GM18502 (cell line): ENCODE results near the gene XRCC5.
"Not testable (repeated sequence)": the region's sequence is repeated elsewhere in the genome, so short reads cannot be mapped to it uniquely, and the experiment has no call there.

ENCODE experiments used
- ATAC-seq: cut with Tn5 transposase; IDR thresholded peaks from one replicate; pipeline ENCODE4 v1.9.1; 2021; ENCODE audit warnings: mild to moderate bottlenecking; ENCODE audit not compliant: unreplicated experiment, poor library complexity

XRCC5 gene

DNA sequence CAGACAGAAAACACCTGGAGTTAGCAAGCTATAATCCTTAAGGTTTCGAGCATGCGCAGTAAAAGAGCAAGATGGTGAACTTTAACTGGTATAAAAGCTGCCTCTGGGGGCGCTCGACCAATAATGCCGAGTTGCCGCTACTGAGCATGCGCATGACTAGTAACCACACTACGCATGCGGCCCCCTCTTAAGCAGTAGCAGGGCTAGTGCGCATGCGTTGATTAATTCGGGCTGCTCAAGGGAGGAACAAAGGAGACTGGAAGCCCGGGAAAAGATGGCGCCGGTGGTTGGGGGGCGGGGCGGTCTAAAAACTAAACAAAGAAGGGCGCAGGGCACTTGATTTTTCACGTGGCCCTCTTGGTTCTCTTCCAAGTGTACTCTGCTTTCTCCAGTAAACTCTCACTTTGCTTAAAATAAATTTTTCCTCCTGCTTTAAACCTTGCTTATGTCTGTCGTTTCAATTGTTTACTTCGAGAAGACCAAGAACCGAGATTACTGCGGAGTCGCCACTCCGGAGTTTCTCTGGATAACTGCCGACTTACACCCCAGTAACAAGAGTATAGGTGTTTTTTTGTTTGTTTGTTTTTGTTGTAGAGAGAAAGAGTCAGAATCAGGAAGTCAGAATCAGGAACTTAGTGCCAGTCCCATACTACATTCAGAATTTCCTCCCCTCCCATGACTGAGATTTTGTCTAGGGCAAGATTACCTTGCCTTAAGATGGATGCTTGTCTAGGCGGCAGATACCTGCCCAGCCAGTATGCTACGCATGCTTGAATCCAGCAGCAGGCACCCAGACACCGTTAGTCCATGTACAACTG lies 5.8 kb downstream of the XRCC5 start:
- peak; percentile 54 for ATAC-seq

DNA sequence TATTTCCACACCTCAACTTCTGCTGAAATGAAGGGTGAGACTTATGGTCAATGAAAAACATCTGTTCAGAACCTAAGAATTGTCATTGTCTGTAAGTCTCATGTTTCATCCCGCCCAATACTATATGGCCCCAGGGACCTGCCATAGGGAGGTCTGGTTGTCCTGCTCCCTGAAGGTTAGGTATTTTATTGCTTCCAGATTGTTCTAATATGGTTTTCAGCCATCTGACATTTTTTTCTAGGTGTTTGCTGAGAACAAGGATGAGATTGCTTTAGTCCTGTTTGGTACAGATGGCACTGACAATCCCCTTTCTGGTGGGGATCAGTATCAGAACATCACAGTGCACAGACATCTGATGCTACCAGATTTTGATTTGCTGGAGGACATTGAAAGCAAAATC lies 7.3 kb downstream of the XRCC5 start:
- no peak for ATAC-seq

DNA sequence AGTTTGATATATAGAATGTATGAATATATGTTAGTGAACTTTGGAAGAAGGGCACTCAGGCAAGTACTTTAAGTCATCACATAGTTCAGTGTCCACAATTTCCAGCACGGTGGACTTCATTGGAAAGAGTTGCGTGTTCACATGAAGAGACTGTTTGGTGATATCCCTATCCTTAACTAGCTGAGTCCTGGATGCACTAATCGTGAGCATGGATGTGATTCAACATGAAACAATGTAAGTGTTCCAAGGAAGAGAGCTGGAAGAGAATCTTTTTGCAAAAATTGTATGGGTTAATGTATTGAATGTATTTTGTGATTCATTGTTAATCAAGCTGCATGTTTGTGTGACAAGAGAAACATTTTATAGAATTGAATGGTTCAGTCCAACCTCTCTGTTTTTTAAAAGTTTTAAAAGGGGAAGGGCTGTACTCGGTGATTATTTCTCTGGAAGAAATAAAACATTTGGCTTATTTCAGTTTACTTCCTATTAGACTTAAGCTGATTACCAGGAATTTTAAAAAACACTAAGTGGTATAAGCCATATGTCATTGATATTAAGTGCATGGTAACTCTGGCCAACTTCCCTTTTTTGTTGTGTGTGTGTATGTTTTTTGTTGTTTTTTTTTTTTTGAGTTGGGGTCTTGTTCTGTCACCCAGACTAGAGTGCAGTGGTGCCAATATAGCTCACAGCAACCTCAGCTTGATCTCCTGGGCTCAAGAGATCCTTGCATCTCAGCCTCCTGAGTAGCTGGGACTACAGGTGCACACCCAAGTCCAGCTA lies 8.6 kb downstream of the XRCC5 start:
- ATAC-seq: no peak

DNA sequence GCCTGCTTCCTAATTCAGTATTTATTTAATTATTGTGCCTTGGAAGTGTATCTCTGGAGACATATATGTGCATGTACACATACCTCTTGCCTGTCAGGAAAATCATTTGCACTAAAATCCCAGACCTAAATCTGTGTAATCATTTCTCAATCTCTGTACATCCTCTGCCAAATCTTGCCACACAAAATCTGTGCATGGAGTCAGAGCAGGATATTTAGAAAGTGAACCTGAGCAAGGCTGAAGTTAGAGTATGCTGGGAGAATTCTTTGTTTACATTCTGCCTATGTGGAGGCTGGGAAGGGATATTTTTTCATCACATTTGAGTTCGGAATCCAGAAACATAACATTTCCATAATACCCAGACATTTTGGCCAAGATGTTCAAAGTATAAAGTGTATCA lies 9.3 kb downstream of the XRCC5 start:
- no peak for ATAC-seq

DNA sequence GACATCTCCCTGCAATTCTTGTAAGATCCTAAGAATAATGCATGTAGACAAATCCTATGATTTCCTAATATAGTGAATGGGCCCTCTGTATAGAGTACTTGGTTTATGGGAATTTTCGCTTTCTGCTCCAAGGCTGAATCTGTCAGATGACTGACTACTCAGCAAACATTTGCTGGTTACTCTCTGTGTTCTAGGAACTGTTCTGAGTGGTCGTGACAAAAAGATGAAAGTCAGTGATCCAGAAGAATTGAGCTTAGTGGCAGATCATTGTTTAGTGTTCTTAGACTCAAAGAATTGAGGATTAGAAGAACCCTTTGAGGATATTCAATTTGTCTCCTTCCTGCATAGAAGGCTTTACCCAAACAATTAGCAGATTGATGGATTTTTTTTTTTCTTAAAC lies 10.0 kb downstream of the XRCC5 start:
- ATAC-seq: no peak

DNA sequence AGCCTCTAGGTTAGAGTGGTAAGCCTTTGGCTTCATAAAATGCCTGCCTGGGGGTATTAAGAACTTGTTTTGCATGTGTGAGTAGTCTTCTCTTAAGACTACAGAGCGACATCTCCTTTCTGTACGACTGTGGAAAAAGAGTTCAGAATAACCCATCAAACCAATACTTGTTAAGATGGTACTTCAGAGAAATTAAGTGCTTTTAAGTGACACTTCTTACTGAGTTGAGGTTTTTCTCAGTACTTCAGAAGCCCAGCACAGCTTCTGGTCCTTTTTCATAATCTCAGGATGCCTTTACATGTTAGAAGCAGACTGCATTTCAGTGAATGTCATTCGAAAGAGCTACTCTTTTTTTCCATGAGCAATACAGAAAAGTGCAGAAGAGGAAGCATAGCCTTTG lies 10.8 kb downstream of the XRCC5 start:
- ATAC-seq: no peak

DNA sequence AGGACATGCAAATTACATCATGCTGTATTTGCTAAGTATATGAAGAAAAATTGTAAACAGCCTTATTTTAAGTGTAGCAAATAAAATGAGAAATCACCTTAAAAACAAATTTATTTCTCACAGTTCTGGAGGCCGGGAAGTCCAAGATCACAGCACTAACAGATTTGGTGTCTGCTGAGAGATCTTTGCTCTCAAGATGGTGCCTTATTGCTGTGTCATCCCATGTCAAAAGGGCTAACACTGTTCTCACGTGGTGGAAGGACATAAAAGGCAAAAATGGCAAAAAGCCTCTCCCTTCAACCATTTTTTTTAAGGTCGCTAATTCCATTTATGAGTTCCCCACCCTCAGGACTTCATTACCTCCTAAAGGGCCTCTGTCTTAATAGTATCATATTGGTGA lies 12.1 kb downstream of the XRCC5 start:
- no peak for ATAC-seq

DNA sequence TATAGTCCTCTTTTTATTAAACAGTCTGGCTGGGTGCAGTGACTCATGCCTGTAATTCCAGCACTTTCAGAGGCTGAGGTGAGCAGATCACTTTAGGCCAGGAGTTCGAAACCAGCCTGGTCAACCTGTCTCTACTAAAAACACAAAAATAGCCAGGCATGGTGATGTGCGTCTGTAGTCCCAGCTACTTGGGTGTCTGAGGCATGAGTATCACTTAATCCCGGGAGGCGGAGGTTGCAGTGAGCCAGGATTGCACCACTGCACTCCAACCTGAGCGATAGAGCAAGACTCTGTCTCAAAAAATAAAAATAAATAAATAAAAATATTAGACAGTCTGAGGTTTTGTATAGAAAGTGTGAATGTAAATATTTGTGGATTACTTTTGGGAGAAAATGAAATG lies 17.8 kb downstream of the XRCC5 start:
- no peak for ATAC-seq

DNA sequence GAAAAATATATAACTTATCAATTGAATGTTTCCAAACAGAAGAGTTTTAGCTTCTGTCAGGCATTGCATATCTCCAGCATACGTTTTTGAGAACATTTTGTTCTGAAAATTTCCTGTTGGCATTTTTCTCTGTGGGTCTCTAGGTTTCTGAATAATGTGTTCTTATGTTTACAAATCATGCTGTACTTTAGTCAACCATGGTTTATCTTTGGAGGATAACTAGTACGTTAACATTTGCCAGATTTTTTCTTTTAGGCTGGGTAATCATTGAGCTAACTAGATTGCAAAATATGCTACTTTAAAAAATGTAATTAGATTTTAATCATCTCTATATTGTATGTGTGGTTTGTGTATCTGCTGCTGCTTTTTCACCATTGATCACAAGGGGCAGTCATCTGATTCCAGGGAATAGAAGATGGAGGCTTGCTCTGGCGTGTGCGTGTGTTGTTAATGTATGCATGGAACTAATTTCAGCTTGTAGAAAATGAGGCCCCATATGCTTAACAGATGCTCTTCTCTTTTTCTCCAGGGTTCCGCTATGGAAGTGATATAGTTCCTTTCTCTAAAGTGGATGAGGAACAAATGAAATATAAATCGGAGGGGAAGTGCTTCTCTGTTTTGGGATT lies 21.3 kb downstream of the XRCC5 start:
- no peak for ATAC-seq

DNA sequence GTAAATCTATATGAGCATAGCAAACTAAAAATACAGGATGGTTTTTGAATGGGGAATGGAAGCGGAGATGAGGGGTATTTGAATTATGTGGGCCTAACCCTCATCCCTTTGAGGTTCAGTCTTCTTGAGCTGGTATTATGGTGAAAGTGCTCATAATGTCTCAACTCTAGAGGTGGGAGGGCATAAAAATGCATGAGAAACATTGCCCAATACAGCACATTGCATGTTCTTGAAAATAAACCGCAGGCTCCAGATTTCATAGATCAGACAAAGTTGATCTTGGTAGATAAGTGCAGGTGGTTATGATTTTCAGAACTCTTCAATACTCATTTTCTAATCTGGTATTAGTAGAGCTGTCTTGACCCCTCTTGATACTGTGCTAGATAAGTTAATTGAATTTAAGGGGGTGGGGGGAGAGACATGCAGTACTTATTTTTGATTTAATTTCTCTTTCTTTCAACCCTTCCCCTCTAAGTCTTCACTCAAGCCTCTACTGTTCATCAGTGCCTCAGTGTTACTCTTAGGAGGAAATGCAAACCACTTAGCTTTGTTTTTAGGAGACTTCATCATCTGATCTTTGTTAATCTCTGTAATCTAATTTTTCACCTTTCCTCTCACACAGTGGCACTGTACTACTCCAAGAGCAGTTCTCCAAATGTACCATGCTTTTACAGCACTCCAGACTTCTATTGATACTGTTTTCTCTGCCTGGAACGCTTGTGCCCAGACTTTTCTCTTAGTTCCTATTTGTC lies 22.2 kb downstream of the XRCC5 start:
- no peak for ATAC-seq

DNA sequence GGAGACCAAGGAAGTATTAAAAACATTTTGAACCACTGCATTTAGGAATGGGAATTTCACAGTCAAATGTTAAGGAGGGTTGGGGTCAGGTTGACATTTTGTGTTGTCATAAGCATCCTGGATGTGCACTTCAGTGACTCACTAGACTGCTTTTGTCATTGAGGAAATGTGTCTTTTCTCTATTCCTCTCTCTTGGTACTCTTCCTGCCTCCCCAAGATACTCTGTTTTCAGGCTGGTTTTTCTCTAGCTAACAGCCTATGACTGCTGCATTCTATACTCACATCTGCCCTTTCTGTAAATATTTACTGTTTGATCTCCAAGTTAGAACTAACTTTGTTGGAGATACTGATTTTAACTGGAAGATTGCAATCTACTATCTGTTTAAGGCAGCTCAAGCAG lies 23.4 kb downstream of the XRCC5 start:
- ATAC-seq: no peak

DNA sequence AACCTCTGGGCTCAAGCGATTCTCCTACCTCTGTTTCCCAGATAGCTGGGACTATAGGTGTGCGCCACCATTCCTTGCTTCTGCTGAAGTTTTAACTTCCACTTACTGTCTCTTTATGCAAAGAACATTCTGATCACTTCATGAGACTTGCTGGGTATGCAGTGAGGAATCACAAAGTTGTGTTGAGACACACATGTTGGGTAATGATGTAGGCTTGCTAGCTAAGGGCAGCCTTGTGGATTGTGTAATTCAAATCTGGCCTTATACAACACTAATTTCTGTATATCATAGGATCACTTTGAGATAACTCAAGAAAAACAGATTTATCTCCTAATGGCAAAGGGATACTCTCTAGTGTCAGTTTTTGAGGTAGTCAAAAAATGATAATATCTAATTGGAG lies 24.2 kb downstream of the XRCC5 start:
- ATAC-seq: no peak

DNA sequence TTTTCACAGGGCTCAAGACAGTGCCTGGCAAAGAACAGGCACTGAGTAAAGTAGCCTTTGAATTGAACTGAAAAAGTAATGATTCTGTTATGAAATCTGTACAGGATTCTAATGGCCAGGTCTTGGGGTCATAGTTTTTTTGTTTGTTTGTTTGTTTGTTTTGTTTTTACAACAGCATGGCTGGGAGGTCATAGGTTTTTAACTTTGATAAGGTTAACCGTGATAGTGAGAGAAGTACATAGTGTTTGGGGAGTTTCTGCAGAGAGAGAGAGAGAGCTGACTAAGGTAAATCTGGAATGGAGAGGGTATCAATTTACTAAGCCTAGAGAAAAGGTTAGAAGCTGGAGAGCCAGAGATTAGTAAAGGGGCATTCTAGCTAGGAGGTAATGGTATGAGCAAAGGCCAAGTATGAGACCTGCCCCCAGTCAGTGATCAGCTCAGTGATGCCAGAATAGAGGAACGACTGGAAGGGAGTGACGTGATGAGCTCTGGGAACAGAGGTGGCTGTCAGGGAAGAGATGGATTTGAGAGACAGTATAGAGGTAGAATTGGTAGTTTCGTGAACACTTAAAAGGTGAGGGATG lies 25.9 kb downstream of the XRCC5 start:
- ATAC-seq: no peak

DNA sequence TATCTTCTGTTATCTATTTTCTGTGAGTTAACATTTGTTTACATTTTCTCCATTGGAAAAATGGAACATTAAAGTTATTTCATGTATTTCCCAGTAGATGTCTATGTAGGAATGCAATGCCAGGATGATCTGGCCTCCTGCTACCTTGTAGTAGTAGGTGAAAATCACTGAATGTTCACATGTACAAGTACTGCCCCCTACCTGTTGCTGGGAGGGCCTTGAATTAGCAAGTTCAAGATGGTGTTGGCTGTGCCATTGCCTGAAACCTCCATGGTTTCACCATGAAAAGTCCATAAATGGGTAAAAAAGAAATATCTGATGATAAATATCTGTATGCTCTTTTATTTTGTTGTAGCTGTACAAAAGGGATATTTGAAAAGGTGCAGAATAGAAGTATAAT lies 30.7 kb downstream of the XRCC5 start:
- no peak for ATAC-seq

DNA sequence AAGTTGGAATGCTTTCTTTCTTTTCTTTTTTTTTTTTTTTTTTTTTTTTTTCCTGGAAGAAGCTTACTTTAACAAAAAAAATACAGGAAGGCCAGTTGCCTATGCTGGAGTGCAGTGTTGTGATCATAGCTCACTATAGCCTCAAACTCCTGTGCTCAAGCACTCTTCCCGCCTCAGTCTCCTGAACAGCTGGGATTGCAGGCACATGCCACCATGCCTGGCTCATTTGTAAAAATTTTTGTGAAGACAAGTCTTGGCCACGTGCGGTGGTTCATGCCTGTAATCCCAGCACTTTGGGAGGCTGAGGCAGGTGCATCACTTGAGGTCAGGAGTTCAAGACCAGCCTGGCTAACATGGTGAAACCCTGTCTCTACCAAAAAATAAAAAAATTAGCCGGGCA lies 32.4 kb downstream of the XRCC5 start:
- ATAC-seq: not testable (repeated sequence)

DNA sequence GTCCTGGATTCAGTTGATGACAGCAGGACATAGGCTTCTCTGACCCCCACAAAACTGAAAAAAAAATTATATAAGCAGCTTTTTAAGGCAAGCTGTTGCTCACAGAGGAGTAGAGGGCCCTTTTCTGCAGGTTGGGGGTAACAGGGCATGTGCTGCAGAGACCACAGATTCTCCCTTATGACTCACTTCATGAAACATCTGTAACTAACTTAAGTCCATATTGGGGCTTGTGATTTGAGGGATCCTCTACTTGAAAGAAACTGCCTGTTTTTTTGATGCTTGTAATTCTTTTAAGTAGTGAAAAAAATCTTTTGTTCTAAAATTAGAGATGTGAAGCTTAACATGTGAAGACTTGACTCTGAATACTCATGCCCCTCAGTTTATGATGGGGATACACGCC lies 33.4 kb downstream of the XRCC5 start:
- ATAC-seq: peak; percentile 99

DNA sequence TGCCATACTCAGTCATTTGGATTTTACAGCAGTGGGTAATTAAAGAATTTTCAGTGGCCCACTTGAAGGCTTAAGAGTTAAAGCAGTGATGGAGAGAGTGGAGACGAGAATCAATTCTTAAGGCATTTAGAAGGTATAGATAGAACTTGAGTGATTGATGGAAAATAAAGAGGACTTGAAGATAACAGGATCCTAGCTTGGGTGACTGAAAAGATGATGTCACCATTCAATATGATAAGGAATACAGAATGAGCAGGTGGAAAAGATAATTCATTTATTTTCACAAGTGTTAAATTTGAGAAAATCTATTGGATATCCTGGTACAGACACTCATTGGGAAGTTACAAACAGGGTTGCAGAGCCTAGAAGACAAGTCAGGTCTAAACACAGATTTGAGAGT lies 35.2 kb downstream of the XRCC5 start:
- no peak for ATAC-seq

DNA sequence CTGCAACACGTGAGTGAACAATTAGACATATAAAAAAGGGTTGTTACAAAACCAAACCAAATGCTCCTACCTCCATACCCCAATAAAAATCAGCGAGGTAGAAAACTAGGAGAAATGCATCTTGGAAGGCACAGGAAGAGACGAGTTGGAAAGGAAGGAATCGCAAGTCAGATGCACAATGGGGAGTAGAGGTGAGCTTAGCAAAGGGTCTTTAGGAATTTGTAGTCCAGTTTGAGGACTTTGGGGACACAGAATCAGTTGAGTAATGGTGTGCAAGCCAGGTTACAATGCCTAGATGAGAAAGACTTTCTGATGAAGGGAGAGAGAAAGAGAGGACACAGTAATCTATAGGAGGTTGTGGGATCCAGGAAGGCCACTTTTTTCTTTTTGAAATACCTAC lies 35.7 kb downstream of the XRCC5 start:
- no peak for ATAC-seq

DNA sequence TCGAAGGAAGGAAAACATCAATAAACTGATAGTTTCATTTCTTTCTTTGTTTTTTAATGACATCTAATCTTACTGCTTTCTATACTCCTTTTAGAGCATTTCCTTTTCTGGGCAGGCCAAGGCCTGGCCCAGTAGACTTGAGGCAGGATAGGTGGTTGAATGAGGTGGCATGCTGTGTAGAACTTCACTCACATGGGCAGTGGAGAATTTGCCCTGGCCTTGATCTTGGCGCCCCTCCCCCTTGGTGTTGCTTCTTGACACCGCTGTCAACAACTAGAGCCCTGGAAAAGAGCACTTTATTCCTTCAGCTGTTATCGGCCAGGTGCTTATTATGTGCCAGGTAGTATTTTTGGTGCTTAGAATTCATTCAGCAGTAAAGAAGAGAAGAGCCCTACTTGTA lies 37.4 kb downstream of the XRCC5 start:
- no peak for ATAC-seq
